Measurements from ENCODE around the gene FGFBP1.
"Not testable (repeated sequence)": the region's sequence is repeated elsewhere in the genome, so short reads cannot be mapped to it uniquely, and the experiment has no call there.

The FGFBP1 gene

DNA sequence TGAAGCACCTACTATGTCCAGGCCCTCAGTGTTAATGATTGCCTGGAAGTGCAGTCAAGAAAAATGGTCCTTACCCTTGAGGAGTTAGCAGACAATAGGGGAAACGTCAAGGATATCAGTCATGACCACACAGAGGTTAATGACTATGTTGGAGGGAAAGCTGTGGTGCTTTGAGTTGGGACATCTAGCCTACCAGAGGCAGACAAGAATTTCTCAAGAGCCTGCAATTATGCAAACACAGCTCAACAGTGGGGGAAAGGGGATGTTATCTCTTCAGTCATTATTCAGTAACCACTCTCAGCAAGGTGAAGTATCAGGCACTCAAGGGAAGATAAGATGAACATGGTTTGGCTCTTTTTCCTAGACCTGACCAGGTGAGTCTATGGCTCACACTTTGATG lies 7.0 kb upstream of the FGFBP1 start:
- peak; percentile 81 for DNase-seq (ENCODE audit: low read depth)

DNA sequence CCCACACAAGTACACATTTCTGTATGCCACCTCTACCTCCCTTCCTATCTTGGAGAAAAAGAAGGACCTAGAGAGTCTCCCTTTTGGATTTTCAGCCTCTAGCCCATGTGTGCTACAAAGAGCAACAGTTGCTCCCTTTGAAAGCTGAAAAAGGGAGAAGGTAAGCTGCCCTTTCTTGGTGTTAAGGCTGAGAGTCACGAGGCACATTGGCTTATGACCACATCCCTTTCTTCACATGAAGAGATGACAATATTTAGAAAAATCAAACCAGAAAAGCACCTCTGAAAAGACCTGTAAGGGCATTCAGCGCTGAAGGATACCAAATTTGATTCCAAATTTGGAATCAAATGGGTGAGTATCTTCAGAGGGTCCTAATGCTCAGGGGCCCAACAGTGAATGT lies 6.4 kb upstream of the FGFBP1 start:
- DNase-seq (ENCODE audit: low read depth), result no peak

DNA sequence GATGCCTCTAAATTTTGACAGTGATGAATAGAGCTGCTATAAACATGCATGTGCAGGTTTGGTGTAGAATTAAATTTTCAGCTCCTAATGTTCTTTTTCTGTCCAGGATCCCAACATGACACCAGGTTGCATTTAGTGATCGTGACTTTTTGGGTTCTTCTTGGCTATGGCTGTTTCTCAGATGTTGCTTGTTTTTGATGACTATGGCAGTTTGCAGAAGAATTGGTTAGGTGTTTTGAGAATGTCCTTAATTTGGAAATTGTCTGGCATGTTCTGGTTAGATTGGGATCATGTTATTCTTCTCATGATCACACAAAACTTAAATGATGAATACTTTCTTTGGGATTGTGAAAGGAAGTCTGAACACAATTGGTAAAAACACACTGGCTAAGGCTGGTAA lies 3.7 kb upstream of the FGFBP1 start:
- no peak for DNase-seq (ENCODE audit: low read depth)

DNA sequence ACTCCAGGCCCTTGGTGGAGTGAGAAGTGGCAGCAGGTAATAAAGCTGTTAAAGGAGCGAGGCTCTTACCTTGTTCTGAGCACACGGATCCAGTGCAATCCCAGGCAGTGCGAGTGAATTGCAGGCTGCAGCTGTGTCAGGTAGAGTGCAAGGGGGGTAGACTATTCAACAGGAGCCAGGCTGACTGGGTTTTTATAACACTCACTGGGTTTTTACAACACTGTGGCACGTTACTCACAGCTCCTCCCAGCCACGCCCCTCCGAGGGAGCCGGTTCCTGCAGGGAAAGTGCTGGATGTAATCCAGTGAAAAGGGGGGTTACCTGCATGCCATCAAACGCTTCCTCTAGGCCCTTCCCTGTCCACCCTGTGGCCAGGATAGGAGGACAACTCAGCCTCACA lies 358 bp downstream of the FGFBP1 start:
- no peak for DNase-seq (ENCODE audit: low read depth)

DNA sequence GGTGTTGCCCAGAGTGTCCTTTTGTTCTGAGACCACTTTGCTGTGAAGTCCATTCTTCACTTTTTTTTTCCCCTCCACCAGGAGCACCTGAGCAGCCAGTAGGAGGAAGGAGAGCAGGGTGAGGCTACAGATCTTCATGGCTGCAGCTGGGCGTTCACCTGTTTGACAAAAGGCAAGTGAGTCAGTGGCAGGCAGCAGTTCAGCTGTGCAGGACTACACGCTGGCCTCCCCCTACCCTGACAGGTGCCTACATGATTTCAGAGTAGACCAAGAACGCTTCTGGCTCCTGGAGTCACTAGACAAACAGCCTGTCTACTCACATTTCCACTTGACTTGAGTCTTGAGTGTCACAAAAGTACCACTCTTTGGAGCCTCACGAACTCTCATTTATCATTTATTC lies 2.0 kb downstream of the FGFBP1 start:
- DNase-seq (ENCODE audit: low read depth), result no peak

DNA sequence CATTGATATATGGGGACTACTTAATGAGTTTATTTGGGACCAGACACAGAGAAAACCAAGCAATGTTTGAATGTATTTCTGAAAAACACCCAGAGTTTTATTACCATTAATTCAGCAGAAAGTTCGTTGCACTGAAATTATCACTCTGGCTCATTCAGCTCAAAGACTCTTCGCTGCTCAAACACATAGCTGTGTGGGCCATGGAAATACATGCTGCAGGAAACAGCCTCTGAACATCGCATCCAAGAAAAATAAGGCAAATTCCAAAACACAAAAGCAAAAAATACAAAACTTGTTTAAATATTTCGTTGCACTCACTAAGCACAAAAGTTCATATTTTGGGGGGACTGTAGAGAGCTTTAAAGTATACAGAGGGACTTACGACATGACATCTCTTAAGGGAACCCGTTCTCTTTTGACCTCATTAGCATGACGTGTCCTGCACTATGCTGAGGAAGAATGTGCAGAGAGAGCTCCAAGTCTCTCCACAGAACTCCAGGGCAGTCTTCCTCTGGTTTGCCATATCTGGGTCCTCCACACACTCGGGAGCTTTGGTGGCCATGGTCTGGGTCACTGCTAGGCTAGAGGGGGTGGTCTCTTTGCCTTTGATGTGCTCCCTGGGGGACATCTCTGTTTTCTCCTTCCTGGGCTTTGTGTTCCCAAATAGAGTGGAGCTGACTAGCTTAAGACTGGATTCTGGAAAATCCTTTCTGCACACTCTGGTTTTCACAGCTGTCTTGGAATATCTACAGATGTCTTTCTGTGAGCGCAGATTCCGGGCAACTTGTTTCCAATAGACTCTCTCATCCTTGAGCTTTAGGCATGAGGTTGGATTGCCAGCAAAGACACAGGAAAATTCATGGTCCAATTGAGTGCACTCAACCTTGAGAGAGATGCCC lies 2.8 kb downstream of the FGFBP1 start:
- no peak for DNase-seq (ENCODE audit: low read depth)

DNA sequence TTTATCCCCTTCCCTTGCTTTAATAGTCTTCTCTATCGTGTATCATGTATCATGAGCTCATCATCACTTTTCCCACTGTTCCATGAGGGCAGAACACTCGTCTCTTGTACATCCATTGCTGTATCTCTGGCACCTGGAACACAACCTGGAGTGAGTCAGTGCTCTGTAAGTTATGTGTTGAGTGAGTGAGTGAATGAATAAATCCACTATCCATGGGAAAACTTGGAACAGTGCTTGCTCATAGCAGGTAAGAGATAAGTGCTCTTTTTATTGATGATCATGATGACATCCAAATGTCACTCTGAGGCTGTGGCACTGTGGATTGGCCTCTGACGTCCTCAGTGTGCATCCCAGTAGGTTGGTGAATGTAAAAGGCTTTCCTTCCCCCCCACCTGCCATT lies 4.3 kb downstream of the FGFBP1 start:
- no peak for DNase-seq (ENCODE audit: low read depth)

DNA sequence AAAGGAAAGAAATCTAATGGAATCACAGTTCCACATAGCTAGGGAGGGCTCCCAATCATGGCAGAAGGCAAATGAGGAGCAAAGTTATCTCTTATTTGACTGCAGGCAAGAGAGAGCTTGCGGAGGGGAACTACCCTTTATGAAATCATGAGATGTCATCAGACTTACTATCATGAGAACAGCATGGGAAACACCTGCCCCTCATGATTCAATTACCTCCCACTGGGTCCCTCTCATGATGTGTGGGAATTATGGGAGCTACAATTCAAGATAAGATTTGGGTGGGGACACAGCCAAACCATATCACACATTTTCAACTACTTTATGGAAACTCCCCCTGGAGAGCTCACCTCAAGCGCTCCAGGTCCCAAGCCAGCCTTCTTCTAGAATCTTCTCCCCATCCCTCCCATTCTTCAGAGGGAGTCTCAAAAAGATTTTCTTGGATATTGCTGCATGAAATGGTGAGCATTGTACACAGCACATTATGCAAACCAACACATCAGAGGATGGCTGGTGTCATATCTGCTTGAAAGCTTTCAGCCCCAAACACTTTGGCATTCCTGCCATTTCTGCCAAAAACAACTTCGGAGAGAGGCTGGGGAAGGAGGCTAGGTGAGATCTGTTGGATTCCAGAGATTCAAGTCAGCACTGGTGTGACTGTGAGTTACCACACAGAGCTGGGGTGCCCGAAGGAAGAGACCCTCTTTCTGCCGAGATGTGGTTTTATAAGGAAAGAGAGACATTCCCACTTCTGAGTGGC lies 6.9 kb downstream of the FGFBP1 start:
- no peak for DNase-seq (ENCODE audit: low read depth)

DNA sequence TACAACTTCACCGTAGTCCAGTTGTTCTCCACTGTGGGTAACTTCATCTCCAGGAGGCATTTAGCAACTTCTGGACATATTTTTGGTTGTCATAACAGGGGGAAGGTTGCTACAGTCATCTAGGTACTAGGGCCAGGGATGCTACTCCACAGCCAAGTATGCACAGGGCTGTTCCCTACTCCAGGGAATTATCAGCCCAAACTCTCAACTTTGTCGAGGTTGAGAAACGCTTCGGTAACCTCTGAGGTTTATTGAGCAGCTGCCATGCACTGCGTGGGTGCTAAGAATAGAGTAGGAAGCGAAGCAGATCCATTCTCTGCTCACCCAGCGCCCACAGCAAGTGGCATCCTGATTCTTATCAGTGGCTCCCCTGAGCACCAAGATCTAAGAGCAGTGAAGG lies 8.2 kb downstream of the FGFBP1 start:
- no peak for DNase-seq (ENCODE audit: low read depth)

DNA sequence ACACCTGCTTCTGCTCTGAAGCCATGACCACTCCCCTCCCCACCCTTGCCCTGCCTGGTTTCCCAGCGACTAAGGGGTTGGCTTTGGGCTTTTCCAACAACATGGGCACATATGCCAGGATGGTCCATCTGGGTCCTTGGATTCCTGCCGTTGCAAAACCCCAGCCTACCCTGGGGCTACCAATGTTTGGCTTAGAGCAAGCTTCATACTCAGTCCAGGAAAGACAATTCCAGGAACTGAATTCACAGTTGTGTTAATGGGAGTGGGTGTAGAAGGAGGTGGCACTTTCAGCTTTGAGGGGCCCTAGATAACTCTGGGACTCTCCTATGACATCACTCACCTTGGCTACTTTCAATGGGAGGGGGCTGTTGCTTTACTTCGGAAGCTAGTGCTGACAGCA lies 9.0 kb downstream of the FGFBP1 start:
- DNase-seq (ENCODE audit: low read depth), result no peak

DNA sequence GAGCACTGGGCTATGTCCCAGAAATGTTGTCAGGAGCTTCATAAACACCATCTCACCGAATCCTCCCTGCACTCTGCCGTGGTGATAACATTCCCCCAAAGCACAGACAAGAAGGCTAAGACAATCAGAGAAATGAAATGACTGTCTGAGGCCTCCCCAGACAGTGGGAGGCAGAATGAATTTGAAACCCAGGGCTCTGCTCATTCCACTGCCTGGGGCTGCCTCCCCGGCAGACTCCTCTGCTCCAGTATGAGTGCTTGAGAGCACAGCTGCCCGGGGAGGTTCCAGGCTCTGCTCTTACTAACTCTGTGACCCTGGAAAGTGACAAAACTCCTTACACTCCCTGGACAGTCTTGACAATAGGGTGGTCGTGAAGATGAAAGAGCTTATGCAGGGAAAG lies 9.7 kb downstream of the FGFBP1 start:
- DNase-seq (ENCODE audit: low read depth), result no peak

DNA sequence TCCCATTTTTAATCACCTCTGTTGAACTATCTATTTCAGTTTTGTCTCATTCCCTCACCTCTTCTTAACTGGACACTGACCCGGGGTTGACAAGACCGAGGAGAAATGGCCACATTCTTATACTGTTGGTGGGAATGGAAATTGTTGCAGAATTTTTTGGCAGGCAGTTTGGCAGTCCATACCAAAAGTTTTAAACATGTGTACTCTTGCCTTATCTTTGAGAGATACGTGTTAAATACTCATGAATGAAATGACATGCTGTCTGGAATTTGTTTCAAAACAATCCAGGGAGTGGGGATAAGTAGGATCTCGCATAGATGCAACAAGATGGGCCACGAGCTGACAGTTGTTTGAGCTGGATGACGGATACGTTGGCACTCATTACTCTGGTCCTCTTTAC lies 12.1 kb downstream of the FGFBP1 start:
- DNase-seq (ENCODE audit: low read depth), result peak; percentile 36

DNA sequence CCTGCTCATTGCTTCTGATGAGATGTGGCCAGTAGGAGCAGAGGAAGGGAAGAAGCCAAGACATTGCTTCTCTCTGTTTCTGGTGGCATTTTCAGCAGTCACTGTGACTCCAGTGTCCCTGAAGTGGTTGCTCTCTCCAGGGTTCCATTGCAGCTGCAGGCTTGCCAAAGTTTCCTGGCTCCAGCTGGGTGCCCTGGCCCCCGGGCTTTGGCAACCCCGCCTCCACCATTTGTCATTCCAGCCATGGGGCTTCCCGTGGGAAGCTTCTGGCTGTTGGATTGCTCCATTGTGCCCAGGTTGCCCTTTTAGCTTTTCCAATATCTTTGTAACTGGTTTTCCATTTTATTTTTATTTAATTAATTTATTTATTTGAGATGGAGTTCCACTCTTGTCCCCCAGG lies 12.7 kb downstream of the FGFBP1 start:
- DNase-seq (ENCODE audit: low read depth), result no peak

DNA sequence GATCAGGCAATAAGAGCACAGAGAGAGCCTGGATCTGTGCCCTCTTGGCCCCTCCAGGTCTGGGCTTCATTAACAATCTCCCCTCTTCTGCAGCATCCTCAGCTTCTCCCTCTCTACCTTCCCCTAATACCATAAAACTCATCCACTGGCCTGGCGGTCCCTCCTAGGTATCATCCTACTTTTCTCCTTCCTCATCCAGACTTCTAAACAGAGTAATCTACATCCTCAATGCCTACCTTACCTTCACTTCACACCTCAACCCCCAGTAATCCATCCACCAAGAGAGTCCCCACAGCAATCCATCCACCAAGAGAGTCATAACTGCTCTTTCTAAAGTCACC lies 17.0 kb downstream of the FGFBP1 start:
- no peak for DNase-seq (ENCODE audit: low read depth)

DNA sequence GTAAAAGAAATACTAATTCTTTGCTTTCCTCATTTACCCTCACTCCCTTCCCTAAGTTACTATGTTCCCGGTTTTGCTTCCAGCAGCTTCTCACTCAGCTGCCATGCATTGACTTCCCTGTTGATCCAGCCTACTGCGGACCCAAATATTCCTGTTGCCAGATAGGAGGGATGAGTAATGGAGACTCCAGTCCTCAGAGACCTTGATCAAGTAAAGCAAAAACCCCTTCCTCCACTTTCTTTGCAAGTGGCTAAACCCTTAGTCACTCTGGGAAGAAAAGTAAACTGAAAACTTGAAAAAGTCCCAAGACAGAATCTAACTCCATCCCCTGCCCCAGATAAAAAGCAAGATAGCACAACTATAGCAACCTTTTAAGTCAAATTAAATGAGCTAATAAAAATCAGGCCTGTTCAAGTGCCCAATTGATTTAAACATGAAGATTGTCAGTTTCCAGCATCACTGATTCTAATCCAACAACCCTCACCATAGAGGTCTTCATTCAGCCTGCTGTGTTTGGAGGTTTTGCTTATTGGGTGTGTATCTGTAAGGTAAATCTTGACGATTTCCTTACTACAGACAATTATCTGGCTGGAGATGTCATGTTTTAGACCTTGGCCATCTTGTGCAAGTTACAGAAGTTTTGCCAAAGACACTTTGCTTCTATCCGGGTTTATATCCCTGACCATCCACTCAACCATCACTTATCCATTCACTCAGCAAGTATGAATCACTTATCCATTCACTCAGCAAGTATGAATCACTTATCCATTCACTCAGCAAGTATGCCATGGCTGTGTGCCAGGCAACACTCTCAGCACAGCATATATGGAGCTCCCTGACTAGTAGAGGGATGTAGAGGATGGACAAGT lies 17.6 kb downstream of the FGFBP1 start:
- peak; percentile 95 for DNase-seq (ENCODE audit: low read depth)

DNA sequence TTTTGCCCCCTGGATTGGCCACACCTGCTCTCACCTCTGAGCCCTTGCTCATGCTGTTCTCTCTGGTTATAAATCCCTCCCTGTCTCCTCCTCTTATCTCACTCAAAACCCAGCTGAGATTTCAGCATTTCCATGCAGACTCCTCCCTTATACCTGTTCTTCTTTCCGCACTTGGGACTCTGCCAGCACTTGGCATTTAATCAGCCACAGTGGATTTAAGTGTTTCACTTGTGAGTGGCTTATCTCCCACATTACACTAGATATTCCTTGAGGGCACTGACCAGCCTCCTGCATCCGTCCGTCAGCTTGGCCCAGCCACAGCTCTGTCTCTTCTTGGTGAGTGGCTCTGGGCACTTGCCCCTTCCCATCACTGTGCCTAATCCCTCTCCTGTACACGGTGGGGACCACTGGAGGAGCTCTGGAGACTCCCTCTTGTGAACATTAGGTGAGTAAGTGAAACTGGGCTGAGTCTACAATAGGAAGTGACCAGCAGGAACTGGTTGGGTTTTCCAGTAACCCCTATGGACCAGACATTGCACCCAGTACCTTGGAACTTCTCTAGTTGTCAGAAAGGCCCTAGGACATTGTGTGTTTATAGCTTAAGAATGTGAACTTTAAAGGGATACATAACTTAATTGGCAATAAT lies 19.9 kb downstream of the FGFBP1 start:
- DNase-seq (ENCODE audit: low read depth), result peak; percentile 51

DNA sequence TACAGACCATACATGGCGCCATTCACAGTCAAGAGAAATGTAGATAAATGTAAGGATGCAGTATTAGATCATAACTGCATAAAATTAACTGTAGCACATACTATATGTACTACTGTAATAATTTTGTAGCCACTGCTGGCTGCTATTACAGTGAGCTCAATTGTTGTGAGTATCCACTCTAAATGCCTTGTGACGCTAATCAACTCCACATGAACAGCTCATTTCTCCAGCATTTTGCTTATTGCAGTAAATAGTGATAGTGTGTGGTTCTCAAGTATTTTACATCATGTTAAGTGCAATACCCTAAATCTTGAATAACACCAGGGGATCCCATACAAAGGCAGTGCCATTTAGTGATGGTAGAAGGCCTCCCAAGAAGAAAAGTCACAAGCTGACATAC lies 21.2 kb downstream of the FGFBP1 start:
- DNase-seq (ENCODE audit: low read depth), result no peak

DNA sequence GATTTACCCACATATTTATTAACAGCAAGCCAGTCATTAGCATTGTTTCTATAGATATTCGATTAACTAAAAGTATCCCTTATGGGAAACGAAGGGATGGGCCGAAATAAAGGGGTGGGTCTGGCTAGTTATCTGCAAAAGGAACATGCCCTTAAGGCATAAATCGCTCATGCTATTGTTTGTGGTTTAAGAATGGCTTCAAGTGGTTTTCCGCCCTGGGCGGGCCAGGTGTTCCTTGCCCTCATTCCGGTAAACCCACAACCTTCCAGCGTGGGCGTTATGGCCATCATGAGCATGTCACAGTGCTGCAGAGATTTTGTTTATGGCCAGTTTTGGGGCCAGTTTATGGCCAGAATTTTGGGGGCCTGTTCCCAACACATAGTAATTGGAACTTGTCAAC lies 22.2 kb downstream of the FGFBP1 start:
- DNase-seq (ENCODE audit: low read depth), result not testable (repeated sequence)

DNA sequence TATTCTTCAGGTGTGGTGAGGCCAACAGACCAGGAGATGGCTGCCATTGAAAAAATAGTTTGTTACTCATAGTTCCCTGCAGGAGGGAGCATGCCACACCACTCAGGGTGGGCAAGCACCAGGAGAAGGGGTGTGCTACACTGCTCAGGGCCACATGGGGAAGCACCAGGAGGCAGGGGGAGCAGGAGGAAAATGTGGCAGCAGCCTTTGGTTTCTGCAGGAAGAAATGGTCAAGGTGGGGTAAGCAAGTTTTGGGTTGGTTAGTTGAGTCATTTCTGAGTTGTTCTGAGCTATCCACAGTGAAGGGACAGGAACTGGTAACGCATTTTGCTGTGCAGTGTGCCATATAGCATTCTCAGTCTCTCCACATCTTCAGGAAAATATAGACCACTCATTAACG lies 23.8 kb downstream of the FGFBP1 start:
- no peak for DNase-seq (ENCODE audit: low read depth)

DNA sequence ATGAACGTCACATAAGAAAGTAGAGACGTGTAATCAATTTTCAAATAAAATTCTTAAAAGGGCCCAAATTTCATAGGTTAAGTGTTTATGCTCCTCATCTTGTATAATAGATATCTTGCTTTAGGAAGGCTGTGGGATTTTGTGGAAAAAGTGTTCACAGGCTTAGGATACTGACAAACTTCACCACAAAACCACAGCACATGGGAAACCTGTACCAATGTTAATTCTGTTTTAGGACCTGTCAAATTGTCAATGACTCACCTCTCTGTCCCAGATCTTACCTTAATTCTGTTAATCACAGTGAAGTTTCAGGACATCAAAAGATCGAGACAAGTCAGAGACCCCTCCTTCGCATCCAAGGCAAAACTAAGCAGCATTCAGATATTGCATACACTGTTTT lies 24.2 kb downstream of the FGFBP1 start:
- peak; percentile 60 for DNase-seq (ENCODE audit: low read depth)

DNA sequence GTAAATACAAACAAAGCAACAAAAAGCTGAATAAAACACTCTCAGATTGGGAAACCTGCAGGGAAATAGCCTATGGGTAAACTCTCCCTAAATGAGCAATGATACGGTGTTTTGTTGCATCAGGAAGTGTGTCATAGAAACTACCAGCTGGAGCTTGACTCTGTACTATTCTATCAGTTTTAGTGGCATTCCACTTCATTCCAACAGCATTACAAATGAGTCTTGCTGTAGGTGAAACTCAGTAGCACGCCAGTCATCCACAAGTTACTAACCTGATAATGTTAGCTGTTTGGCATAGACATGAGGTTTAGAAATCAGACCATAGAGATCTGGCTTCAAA lies 24.9 kb downstream of the FGFBP1 start:
- DNase-seq (ENCODE audit: low read depth), result peak; percentile 99

DNA sequence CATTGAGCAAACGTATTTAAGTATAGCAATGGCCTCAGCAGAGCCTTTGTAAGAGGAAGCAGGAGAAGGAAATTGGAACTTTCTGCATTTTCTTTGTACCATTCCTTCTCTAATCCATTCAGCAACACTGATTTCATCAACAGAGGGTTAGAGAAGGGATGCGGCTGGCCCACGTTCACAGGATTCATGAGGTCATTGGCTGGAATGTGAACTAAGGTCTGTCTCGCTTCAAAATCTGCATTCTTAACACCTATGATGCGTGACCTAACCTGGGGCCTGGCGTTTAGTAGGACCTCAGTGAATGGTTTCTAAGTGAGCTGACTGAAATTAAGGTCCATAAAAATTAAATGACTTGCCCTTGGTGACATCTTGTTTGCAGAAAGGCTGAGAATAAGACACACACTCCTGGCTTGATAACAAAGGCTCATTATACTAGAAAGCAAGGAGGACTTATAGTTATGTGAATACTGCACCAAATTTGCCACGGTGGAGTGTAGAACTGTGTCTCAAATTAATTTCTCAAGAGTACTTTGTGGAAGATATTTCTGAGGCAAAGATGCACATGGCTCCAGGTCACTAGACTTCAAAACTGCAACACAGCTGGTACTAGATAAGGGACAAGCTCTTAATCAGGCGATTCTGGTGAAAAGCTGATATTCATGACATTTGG lies 25.4 kb downstream of the FGFBP1 start:
- peak; percentile 82 for DNase-seq (ENCODE audit: low read depth)
